HepG2 (cell line): Measurements from ENCODE around the gene RBPMS2. TPM values are rescaled to one million over a fixed set of nuclear protein-coding genes. Genes with fewer than 3 reads are reported as not detected.

ENCODE experiments used
- ATAC-seq: fragments of 200-7000 bp; cut with Tn5 transposase; 3 replicates; pipeline ENCODE4 v1.9.1; 2020; ENCODE audit warnings: mild to moderate bottlenecking, moderate library complexity
- BruUV-seq: library from RNA; stranded (reverse); fragments of 400-500 nt; replicated peaks from 2 replicates; lab custom pipeline; 2021; lab: Mats Ljungman, UMichigan
- CTCF ChIA-PET: fragments of 300-600 bp; formaldehyde crosslinking; extraction: SDS; loops from one replicate; lab custom pipeline; 2021; ENCODE audit warnings: low total read pairs, inconsistent platforms, low intra/inter-chr PET ratio; lab: Yijun Ruan, JAX
- POLR2A ChIA-PET: fragments of 350-600 bp; sonication (Branson Sonifier 250); formaldehyde crosslinking; loops from one replicate; lab custom pipeline; 2020; ENCODE audit warnings: antibody characterized with exemption, inconsistent platforms; lab: Yijun Ruan, JAX
- DNase-seq: peaks from one replicate; pipeline ENCODE4 v3.0.0-alpha.2; 2015; ENCODE audit warnings: low spot score
- FAIRE-seq: peaks from 3 replicates; lab custom pipeline; 2011; peaks lifted over from hg19 to GRCh38; lab: Jason Lieb, UNC
- H2AFZ ChIP-seq: one replicate; pipeline ENCODE4 v1.6.1; 2011; ENCODE audit warnings: low read length, inconsistent platforms
- H3K27ac ChIP-seq: fragments of 300-600 bp; 3 replicates; pipeline ENCODE4 v1.8.0; 2011; ENCODE audit warnings: mixed run types, mild to moderate bottlenecking, mixed read lengths, low read length, inconsistent platforms; ENCODE audit not compliant: insufficient read depth; ENCODE audit errors: extremely low read length
- H3K27me3 ChIP-seq, 2 experiments: fragments of 200-600 bp in 1 of 2; 2 replicates in 1 of 2; 3 replicates in 1 of 2; pipeline versions ENCODE4 v1.6.0 to v1.8.0; 2011; ENCODE audit warnings: low read length in 2 of 2, mild to moderate bottlenecking in 2 of 2, moderate library complexity in 2 of 2, inconsistent platforms in 1 of 2; ENCODE audit not compliant: insufficient read depth in 2 of 2, control insufficient read depth in 1 of 2
- H3K36me3 ChIP-seq, 2 experiments: fragments of 200-600 bp in 1 of 2; replicated peaks in 1 of 2; 2 replicates in 1 of 2; 3 replicates in 1 of 2; pipeline versions ENCODE4 v1.5.1 to v1.8.0; 2011; ENCODE audit warnings: low read length in 2 of 2, inconsistent platforms in 1 of 2; ENCODE audit not compliant: insufficient read depth in 2 of 2, control insufficient read depth in 1 of 2
- H3K4me1 ChIP-seq: 2 replicates; pipeline ENCODE4 v1.5.1; 2012; ENCODE audit warnings: low read length, inconsistent platforms; ENCODE audit not compliant: insufficient read depth
- H3K4me2 ChIP-seq: 2 replicates; pipeline ENCODE4 v1.6.0; 2011; ENCODE audit warnings: low read depth, low read length, inconsistent platforms
- H3K4me3 ChIP-seq, 3 experiments: fragments of 200-600 bp in 1 of 3; sonication (generic), shearing (Covaris generic) in 1 of 3; replicated peaks in 1 of 3; 2 replicates each; pipeline ENCODE4 v1.5.1; 2011 to 2016; ENCODE audit warnings: low read length in 3 of 3, inconsistent platforms in 2 of 3, low read depth in 2 of 3, mild to moderate bottlenecking in 2 of 3, control low read depth in 1 of 3, mixed read lengths in 1 of 3; ENCODE audit not compliant: insufficient read depth in 1 of 3
- H3K79me2 ChIP-seq: one replicate; pipeline ENCODE4 v1.6.1; 2011; ENCODE audit warnings: low read length, inconsistent platforms; ENCODE audit not compliant: insufficient read depth
- H3K9ac ChIP-seq: 2 replicates; pipeline ENCODE4 v1.6.0; 2011; ENCODE audit warnings: mild to moderate bottlenecking, low read depth, low read length, inconsistent platforms; ENCODE audit not compliant: insufficient read depth
- H3K9me3 ChIP-seq: 2 replicates; pipeline ENCODE4 v1.5.1; 2012; ENCODE audit warnings: mild to moderate bottlenecking, low read length
- H4K20me1 ChIP-seq: 2 replicates; pipeline ENCODE4 v1.6.0; 2011; ENCODE audit warnings: inconsistent platforms, mild to moderate bottlenecking, low read length, moderate library complexity; ENCODE audit not compliant: insufficient read depth
- FOXC1 ChIP-seq: sonication (generic); formaldehyde crosslinking; IDR thresholded peaks from 2 replicates; pipeline ENCODE4 v1.8.0; 2022; ENCODE audit warnings: mild to moderate bottlenecking, missing genetic modification reagents, borderline replicate concordance
- MEIS1 ChIP-seq: sonication (generic); formaldehyde crosslinking; IDR thresholded peaks from 2 replicates; pipeline ENCODE4 v1.9.0; 2021; ENCODE audit warnings: mild to moderate bottlenecking, missing genetic modification reagents, moderate library complexity, borderline replicate concordance
- RFXAP ChIP-seq: sonication (generic); formaldehyde crosslinking; IDR thresholded peaks from 2 replicates; pipeline ENCODE4 v1.4.0; 2020; ENCODE audit warnings: missing genetic modification reagents, borderline replicate concordance
- SIN3B ChIP-seq: fragments of 150-350 bp; IDR thresholded peaks from 2 replicates; pipeline ENCODE4 v1.6.1; 2014; ENCODE audit warnings: low read length
- SNRNP70 ChIP-seq: fragments of 200-400 bp; formaldehyde crosslinking; IDR thresholded peaks from 2 replicates; pipeline ENCODE4 v1.6.1; 2017; ENCODE audit warnings: mild to moderate bottlenecking, low read depth, low read length, moderate library complexity
- ZNF10 ChIP-seq: sonication (generic); formaldehyde crosslinking; IDR thresholded peaks from 2 replicates; pipeline ENCODE4 v1.4.0; 2020; ENCODE audit warnings: mild to moderate bottlenecking, low read depth, missing genetic modification reagents, borderline replicate concordance
- ZNF225 ChIP-seq: sonication (generic); formaldehyde crosslinking; IDR thresholded peaks from 2 replicates; pipeline ENCODE4 v1.4.0; 2020; ENCODE audit warnings: mild to moderate bottlenecking, missing genetic modification reagents
- ZNF841 ChIP-seq: sonication (generic); formaldehyde crosslinking; IDR thresholded peaks from 2 replicates; pipeline ENCODE4 v1.8.1; 2023; ENCODE audit warnings: missing genetic modification reagents, borderline replicate concordance
- ZSCAN12 ChIP-seq: sonication (generic); formaldehyde crosslinking; IDR thresholded peaks from 2 replicates; pipeline ENCODE4 v1.9.0; 2021; ENCODE audit warnings: mild to moderate bottlenecking, missing genetic modification reagents
- WGBS: methylation state at CpG from one replicate; pipeline ENCODE4 v1.1.6; 2017; ENCODE audit warnings: low lambda C conversion rate; 5-methylcytosine and 5-hydroxymethylcytosine counted together
- in situ Hi-C: cut with HindIII; loops from 2 replicates; pipeline ENCODE4 v1.10.0; 2017; ENCODE audit warnings: low pct_unique_long_range_greater_than_20kb; ENCODE audit not compliant: extremely low pct_ligation_motif_present
- intact Hi-C: fragments of 100-400 bp; cut with micrococcal nuclease; formaldehyde crosslinking; loops from one replicate; pipeline ENCODE4 v1.10.0; 2022; ENCODE audit not compliant: unreplicated experiment
- polyA plus RNA-seq, 8 experiments: library from polyadenylated mRNA; depleted of rRNA in 3 of 8; stranded (reverse) in 7 of 8; unstranded in 1 of 8; fragments of >200 nt; fragmentation: Illumina TruSeq in 4 of 8; extraction: Trizol in 4 of 8; gene quantifications; 2 replicates each; pipeline versions ENCODE4 v1.2.1 to v1.2.3, GENCODE V29; 2011 to 2016; ENCODE audit warnings: low read depth in 4 of 8, missing spikeins in 1 of 8, mixed read lengths in 1 of 8; ENCODE audit not compliant: insufficient read depth in 1 of 8
- total RNA-seq, 5 experiments: library from RNA; depleted of rRNA; stranded (reverse); fragments of >200 nt; fragmentation: Illumina TruSeq; extraction: Trizol; gene quantifications; 2 replicates each; pipeline ENCODE4 v1.2.3, GENCODE V29; 2016; ENCODE audit warnings: low read depth in 1 of 5
- TF ChIP-seq, protein P1 (sequence below): sonication (generic); formaldehyde crosslinking; IDR thresholded peaks from 2 replicates; pipeline ENCODE4 v1.4.0; 2020; ENCODE audit warnings: missing genetic modification reagents, borderline replicate concordance
- TF ChIP-seq, protein P2 (sequence below): sonication (generic); formaldehyde crosslinking; IDR thresholded peaks from 2 replicates; pipeline ENCODE4 v1.5.0; 2020; ENCODE audit warnings: mild to moderate bottlenecking, missing genetic modification reagents, borderline replicate concordance
- TF ChIP-seq, protein P3 (sequence below): fragments of 450-650 bp; IDR thresholded peaks from 2 replicates; pipeline ENCODE4 v1.6.1; 2017; ENCODE audit warnings: mild to moderate bottlenecking
- TF ChIP-seq, protein P4 (sequence below): sonication (generic); formaldehyde crosslinking; IDR thresholded peaks from 2 replicates; pipeline ENCODE4 v1.5.0; 2020; ENCODE audit warnings: missing genetic modification reagents
- TF ChIP-seq, protein P5 (sequence below): sonication (generic); formaldehyde crosslinking; IDR thresholded peaks from 2 replicates; pipeline ENCODE4 v1.5.1; 2020; ENCODE audit warnings: missing genetic modification reagents, mild to moderate bottlenecking, borderline replicate concordance

The RBPMS2 gene
- total and polyA plus RNA-seq, 2 of the 13 experiments (the other 11 are each of a cell fraction or from before 2014, with no cell fraction given) = 0.08 TPM; not detected in 1

DNA sequence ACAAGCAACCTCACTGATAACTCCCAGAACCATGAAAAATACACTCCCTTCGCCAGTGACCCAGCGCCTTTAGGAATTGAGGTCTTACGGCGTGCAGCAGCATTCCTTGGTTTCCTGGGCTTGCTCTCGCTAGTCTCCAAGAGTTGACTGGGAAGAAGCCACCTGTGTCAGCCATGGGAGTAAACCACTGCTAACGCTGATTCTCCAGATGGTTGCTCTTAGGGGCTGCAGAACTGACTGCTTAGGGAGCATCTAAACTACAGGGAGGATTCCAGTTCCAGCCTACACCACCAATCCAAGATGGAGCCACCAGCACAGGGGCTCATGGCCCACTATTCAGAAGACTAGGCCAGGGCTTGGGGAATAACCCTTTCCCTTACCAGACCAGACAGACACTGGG, 2.4 kb downstream of the RBPMS2 start:
- no peaks in the 10 kb centered on the region for H3K9me3 ChIP-seq
- peaks cover 7 to 41% of the 10 kb centered on the region in 2 experiments; a peak in 4 of 5 replicates for H3K27me3 ChIP-seq
- H3K36me3 ChIP-seq = no peaks in the 10 kb centered on the region
- no peak overlapping the region for H3K27ac ChIP-seq
- H3K4me1 ChIP-seq = peaks cover 8% of the 10 kb centered on the region; the same call in 1 of the 2 replicates
- no peak overlapping the region for H3K4me2 ChIP-seq
- POLR2A ChIA-PET = no interaction called here
- no peak overlapping the region for H3K4me3 ChIP-seq
- no peak overlapping the region for H3K9ac ChIP-seq
- in situ Hi-C loops (no loop called here), intact Hi-C loops (no loop called here)
- CTCF ChIA-PET = no interaction called here
- BruUV-seq = no TSS peak
- no peak overlapping the region for H2AFZ ChIP-seq
- FAIRE-seq = no peak
- no peak for DNase-seq
- H3K79me2 ChIP-seq = no peaks in the 10 kb centered on the region
- 88% methylated on average over 5 of the region's 6 CpGs for WGBS
- no peaks in the 10 kb centered on the region for H4K20me1 ChIP-seq
- ATAC-seq = no peak
- TF ChIP-seq RFXAP (CRISPR knock-in tag) (no peak), ZSCAN12 (no peak), ZNF10 (no peak), MEIS1 (no peak), SIN3B (no peak), FOXC1 (CRISPR knock-in tag) (no peak), ZNF841 (no peak), ZNF225 (CRISPR knock-in tag) (no peak), SNRNP70 (no peak)
- TF ChIP-seq, protein P1, sequence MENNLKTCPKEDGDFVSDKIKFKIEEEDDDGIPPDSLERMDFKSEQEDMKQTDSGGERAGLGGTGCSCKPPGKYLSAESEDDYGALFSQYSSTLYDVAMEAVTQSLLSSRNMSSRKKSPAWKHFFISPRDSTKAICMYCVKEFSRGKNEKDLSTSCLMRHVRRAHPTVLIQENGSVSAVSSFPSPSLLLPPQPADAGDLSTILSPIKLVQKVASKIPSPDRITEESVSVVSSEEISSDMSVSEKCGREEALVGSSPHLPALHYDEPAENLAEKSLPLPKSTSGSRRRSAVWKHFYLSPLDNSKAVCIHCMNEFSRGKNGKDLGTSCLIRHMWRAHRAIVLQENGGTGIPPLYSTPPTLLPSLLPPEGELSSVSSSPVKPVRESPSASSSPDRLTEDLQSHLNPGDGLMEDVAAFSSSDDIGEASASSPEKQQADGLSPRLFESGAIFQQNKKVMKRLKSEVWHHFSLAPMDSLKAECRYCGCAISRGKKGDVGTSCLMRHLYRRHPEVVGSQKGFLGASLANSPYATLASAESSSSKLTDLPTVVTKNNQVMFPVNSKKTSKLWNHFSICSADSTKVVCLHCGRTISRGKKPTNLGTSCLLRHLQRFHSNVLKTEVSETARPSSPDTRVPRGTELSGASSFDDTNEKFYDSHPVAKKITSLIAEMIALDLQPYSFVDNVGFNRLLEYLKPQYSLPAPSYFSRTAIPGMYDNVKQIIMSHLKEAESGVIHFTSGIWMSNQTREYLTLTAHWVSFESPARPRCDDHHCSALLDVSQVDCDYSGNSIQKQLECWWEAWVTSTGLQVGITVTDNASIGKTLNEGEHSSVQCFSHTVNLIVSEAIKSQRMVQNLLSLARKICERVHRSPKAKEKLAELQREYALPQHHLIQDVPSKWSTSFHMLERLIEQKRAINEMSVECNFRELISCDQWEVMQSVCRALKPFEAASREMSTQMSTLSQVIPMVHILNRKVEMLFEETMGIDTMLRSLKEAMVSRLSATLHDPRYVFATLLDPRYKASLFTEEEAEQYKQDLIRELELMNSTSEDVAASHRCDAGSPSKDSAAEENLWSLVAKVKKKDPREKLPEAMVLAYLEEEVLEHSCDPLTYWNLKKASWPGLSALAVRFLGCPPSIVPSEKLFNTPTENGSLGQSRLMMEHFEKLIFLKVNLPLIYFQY = no peak
- TF ChIP-seq, protein P2, sequence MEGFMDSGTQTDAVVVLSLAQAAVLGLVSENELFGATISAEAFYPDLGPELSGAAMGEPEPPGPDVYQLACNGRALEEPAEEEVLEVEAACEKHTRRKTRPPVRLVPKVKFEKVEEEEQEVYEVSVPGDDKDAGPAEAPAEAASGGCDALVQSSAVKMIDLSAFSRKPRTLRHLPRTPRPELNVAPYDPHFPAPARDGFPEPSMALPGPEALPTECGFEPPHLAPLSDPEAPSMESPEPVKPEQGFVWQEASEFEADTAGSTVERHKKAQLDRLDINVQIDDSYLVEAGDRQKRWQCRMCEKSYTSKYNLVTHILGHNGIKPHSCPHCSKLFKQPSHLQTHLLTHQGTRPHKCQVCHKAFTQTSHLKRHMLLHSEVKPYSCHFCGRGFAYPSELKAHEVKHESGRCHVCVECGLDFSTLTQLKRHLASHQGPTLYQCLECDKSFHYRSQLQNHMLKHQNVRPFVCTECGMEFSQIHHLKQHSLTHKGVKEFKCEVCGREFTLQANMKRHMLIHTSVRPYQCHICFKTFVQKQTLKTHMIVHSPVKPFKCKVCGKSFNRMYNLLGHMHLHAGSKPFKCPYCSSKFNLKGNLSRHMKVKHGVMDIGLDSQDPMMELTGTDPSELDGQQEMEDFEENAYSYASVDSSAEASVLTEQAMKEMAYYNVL = no peak
- TF ChIP-seq, protein P3, sequence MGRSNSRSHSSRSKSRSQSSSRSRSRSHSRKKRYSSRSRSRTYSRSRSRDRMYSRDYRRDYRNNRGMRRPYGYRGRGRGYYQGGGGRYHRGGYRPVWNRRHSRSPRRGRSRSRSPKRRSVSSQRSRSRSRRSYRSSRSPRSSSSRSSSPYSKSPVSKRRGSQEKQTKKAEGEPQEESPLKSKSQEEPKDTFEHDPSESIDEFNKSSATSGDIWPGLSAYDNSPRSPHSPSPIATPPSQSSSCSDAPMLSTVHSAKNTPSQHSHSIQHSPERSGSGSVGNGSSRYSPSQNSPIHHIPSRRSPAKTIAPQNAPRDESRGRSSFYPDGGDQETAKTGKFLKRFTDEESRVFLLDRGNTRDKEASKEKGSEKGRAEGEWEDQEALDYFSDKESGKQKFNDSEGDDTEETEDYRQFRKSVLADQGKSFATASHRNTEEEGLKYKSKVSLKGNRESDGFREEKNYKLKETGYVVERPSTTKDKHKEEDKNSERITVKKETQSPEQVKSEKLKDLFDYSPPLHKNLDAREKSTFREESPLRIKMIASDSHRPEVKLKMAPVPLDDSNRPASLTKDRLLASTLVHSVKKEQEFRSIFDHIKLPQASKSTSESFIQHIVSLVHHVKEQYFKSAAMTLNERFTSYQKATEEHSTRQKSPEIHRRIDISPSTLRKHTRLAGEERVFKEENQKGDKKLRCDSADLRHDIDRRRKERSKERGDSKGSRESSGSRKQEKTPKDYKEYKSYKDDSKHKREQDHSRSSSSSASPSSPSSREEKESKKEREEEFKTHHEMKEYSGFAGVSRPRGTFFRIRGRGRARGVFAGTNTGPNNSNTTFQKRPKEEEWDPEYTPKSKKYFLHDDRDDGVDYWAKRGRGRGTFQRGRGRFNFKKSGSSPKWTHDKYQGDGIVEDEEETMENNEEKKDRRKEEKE = no peak
- TF ChIP-seq, protein P4, sequence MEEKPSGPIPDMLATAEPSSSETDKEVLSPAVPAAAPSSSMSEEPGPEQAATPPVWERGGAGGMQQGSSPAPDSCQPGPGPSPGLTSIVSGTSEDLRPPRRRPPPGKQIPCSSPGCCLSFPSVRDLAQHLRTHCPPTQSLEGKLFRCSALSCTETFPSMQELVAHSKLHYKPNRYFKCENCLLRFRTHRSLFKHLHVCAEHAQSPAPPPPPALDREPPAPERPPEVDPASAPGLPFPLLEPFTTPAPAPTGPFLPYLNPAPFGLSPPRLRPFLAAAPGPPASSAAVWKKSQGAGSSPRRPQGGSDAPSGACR (CRISPR knock-in tag) = no peak
- TF ChIP-seq, protein P5, sequence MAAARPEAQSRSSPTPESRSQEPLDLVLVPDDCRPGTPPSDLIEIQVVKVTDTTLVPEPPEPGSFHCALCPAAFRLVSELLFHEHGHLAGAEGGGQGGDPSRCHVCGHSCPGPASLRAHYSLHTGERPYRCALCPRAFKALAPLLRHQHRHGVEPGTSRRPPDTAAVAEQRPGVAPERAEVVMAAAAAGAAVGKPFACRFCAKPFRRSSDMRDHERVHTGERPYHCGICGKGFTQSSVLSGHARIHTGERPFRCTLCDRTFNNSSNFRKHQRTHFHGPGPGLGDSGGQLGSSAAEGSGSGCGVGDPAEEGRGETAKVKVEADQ = no peak
